Hindlimb muscle (tissue), 1 donor: ENCODE results near the gene FAM124A. TPM values are rescaled to one million over a fixed set of nuclear protein-coding genes. Genes with fewer than 3 reads are reported as not detected.

Experiments
- DNase-seq: peaks from one replicate; pipeline ENCODE4 v3.0.0-alpha.2; 2013
- polyA plus RNA-seq: library from polyadenylated mRNA; unstranded; fragments of 120-200 nt; gene quantifications from one replicate; pipeline ENCODE4 v1.2.1, GENCODE V29; 2013; ENCODE audit not compliant: insufficient read length

FAM124A gene
- polyA plus RNA-seq, 1 donor, result 2.2 TPM

DNA sequence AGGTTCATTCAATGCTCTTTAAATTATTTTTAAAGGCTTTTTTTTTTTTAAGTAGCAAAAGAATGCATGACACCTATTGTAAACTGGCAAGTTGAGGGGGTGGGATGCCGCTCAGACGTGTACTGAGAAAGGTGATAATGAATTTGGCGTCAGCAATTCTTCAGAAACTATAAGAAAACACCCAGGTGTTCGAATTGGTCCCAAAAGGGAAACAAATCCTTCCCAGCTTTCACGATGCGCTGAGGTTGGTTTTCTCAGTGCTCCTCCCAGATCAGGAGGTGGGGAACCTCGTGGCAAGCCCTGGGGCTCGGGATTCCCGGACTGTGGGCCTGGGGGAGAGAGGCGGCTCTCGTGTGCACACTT lies 543 bp upstream of the FAM124A start:
- no peak for DNase-seq

DNA sequence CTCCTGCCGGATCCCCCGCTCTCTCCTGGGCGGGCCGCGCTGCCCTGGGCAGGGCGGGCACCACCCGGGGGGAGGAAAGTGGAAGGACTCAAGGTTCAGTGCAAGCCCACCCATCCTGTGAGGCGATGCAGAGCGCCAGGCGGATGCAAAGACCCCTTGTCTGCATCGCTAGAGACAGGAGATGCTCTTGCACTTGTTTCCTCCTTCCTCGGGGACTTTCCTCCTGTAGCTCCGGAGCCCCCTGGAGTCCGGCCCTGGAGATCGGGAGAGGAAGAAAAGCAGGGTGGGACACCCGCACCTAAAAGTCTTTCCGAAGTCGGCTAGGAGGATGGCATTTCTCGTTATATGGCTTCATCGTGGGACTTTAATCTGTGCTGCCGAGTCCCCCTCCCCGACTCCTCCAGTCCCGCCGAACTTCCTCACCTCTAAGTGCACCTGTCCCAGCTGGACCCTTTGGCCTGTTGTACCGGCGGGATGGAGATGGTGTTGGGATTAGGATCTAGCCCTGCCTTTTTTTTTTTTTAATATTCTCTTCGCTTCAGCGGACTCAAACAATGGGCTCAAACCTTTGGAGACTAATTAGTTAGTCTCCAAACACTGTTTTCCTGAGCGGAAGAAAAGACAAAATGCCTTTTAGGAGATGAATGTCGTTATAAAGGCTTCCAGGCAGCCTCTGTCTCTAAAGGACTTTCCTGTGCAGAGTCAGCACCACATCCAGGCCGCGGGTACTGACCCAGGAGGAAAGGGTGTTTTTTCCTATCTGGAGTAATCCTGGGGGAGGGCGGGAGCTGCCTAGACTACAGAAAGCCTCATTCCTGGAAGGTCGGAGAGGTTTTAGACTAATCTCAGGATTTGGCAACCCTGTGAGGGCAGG lies 725 bp downstream of the FAM124A start:
- DNase-seq, result peak; percentile 28

DNA sequence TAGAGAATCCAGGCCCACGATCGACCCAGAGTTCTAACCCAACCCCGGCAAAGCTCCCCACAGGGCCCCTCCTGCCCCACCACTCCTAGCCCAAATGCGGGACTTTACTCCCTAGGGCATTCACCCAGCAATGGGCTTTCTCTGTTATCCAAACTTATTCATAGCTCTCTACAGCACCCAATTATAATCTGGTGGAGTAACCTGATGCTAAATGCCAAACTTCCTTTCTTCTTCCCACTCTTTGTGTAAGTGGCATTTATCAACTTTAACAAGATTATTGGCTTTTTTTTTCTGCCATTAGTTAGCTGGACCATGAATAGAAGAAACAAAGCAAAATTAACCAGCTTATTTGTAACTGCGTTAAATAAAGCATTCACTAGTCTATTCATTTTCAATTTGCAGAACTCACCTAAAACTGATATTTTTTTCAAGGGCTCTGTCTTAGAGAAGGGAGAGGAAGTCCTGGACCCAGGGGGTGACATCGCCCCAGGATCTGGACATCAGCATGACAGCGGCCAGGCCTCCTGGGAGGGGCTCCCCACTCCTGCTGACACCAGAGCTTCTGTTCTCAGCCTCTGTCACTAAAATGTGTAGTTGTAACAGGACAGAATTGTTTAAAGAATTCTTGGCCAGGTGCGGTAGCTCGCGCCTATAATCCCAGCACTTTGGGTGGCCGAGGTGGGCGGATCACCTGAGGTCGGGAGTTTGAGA lies 1.5 kb downstream of the FAM124A start:
- no peak for DNase-seq

DNA sequence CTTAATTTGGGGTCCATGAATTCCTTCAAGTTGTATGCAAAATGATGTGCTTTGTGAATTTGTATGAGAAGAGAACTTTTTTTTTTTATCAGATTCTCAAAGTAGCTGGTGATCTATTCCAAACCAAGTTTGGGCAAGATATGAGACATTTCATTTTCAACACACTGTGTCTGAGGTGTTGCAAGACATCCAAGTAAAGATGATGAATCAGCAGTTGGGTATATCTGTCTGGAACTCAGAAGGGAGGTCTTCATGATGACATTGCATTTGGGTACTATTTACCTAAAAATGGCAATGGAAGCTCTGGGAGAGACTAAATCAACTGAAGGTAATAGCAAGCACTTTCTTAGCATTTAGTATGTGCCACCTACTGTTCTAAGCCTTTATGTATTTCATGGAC lies 2.8 kb downstream of the FAM124A start:
- no peak for DNase-seq

DNA sequence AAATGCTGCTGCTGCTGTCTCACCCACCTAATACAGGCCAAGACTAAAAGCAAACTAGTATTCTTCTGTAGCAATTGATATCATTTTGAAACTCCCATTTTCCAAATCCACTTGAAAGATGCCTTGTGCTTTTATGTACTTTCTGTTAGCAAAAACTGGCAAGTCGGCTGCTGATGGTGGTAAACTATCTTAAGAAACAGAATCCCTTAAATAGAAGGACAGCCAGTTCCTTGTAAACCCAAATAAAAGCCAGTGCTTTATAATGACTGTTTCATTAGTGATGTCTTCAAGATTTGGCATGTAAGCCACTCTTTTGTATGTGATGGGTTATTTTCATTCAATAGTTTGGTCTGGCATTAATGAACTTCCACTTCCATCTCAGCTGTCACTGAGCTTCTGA lies 5.2 kb downstream of the FAM124A start:
- DNase-seq, result no peak

DNA sequence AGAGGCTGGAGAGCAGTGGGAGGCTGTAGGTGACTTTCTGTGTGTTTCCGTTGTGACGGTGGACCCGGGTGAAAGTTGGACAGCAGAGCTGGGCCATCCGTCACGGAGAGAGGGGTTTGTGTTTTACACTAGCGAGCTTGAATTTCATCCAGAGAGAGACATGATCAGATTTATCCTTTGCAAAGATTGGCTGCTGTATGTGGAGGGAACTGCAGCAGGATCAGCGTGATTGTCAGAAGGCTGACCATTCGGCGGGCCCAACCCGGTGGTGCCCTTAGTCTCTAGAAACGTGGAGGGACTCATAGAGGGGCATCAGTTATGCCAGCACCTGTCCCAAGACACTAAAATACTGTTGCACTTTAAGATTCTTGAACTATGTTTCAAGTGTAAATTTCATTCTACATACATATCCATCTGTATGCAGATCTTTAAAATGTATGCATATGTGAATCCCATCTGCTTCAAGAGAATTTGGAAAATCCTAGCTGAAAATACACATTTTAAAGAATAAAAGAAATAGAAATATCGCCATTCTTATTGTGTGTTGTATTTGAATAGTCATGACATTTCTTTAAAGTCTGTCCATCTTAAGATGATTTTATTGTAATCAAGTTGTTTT lies 7.0 kb downstream of the FAM124A start:
- DNase-seq, result no peak

DNA sequence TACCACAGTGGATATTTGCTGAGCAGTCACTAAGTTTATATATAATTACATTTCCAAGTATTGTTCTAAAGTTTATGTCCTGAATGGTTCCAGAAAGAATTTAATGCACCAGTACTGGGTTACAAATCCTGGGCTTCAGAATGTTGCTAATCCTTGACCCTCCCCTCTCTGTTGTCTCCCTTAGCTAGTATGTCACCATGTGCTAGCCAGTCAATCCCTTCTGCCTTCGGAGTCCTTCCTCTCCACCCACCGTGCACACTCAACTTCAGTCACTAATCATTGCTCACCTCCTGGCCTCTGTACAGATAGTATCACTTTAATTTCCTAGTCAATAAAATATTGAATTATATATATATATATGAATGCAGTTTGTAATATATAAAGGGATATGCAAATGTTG lies 7.5 kb downstream of the FAM124A start:
- DNase-seq, result no peak

DNA sequence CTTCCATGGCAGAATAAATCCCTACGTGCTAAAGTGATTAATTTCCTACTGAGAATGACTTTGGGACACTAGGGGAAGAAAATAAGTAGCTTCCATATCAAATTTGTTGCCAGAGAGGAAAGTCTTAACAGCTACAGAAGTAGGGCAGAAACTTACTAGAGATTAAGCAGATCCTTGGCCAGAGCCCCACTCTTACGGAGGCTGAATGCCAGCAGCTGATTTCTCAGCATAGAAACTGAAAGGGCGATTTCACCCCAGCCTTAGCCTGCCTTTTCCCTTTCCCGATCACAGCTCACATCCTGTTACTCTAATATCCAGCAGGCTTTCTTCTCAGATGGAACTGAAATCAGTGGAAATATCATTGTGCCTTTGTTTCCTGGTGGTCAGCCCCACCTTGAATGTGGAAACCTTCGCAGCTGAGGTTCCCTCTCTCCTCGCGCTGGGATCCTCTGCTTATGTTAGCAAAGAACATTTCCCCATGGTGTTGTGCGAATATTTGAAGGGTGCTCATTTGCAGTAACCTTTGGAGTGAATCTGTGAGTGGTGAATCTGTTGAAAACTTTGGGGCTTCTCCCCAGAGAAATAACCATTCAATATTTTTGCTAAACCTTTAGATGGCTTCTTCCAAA lies 8.4 kb downstream of the FAM124A start:
- DNase-seq, result peak; percentile 66

DNA sequence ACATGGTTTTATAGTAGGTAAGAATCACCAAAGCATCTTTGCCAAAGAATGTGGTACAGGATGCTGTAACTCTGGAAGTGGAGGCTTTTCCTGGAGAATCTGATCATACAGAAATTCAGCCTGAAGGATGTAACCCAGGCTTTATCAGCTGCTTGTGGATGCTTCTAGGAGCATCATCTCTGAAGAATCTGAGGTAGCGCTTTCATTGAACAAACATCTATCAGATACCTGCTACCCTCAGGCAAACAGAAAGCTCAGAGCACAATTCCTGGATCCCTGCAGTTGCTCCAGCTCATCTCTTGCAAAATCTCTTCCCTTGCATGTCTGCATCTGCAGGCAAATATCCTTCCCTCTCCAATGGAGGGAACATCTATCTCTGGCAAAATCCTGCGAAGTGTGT lies 9.3 kb downstream of the FAM124A start:
- no peak for DNase-seq

DNA sequence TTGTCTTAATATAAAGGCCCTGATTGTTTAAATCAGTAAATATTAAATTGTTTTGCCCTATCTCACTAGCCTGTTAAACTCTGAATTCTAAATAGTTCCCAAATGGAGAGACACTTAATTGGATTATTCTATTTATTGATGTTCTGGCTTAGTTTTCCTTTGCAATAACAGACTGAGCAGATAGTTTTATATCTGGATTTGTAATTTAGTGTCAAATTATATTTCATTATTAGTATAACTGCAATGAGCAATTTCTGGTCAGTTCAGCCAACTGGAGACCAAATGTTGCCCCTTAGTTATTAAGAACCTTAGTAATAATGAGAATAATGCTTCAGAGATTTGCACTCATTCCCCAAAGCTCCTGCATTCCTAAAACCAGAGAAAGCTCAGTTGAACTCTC lies 10.1 kb downstream of the FAM124A start:
- DNase-seq, result no peak

DNA sequence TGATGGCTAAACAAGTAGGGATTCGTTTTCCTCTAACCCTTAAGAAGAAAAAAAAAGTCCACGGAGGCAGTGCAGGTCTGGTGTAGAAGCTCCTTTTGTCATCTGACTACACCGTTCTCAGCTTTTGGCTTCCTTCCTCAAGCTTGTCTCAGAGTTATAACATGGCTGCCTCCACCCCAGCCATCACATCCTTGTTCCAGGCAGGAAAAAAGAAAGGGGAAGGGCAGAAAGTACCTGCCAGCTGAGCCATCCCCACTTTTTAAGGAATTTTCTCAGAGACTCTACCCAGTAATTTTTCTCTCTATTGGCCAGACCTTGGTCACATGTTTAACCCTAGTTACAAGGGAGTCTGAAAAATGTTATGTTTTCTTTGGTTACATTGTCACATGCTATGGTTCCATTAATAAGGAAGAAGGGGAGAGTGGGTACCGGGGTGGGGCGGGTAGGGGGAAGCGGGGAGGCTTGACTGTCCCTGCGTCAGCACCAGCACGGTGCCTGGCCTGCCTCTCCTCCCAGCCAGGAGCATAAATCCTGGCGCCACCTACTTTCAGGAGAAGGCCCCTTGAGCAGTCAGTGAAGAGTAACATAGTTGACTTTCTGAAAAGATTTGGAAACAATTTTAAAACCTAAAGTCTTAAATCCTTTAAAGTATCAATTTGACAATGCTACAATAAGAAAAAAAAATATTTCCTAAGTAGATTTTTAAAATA lies 11.1 kb downstream of the FAM124A start:
- no peak for DNase-seq

DNA sequence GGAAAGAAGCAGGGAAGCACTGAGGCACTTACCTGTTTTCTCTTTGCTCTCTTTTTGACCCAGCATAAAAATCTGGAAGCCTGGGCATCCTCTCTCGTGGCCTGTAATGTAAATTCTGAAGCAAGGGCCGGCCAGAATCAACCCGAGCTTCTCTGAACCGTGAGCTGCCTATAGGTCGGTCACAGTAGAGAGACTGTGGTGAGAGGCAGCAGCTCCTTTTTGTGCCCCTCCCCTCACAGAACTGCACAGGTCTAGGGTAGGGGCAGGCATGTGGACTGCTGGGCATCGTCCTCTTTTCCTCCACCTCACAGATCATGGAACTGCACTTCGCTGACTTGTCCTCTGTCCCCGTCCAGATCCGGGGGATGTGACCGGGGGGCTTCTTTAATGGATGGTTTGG lies 12.5 kb downstream of the FAM124A start:
- no peak for DNase-seq

DNA sequence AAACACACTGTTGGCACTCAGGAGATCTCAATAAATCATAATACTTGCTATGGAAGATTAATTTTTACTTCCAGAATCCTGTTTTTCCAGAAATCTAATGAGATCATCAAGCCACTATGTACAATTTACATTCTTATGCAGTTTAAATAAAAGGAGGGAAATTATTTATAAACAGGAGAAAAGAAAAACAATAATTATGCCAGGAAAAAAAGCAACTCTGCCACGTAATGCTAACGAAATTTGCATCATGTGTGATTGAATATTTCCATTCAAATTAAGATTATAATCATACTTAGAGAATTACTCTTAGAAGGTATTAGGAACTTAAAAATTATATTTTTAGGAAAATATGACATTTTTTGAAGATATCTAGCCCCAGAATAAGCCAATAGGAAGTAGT lies 13.0 kb downstream of the FAM124A start:
- no peak for DNase-seq

DNA sequence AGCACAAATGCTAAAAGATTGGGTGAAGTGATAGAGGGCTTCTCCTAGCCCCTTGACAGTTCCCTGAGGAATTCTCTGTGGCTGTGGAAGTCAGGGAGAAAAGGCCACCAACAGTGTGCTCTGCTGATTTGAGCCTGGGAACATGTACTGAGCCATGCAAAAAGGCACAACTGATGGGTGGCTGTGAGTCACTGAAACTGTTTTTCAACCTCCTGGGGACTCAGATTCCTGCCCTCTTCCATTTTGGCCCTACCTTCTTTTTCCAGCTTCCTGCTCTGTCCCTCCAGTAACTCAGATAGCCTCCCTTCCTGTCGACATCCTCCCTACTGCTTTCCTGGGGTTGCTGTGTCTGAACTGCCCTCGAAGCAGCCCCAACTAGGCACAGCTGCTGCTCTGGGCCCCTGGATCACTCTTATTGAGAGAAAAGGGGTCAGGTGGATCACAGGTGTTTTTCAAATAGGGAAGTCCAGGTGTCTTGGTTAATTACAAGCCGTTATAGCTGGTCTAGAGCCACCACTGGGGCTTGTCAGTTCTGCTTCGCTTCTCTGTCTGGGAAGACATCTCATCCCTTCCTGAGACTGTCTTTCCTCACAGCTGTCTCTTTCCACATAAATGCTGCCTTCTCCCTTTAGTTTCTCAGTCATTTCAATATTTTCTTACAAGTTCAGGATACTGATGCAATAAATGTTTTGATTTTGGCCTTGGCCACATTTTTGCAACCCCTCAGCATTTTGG lies 13.7 kb downstream of the FAM124A start:
- no peak for DNase-seq

DNA sequence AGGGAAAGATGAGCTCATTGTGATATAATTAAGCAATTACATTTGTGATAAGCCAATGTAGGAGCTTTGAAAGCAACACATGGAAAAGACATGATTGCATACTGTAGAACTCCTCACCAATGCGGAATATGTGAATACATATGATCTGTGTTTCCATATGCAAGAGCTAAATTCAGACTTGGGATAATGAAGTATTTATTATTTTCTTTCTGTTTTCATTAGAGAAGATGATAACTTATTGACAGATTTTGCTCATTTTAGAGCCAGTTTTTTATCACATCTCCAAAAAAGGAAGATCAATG lies 14.2 kb downstream of the FAM124A start:
- DNase-seq, result no peak

DNA sequence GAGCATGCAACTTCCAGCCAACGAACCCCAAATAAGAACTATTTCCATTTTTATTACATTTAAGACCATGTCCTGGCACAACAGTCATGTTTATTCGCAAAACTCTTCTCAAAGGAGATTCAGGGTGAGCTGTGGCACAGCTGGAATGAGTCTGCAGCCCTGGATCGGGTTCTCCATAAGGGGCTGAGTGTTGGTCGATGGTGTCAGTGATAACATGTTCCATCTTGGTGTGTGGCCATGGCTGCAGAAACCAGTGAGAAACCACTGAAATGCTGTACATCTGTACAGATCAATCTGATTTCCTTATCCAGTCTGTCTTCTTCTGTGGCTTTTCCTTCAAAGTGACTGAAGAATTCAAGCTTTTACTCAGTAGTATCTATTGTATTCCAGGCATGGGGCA lies 15.2 kb downstream of the FAM124A start:
- no peak for DNase-seq

DNA sequence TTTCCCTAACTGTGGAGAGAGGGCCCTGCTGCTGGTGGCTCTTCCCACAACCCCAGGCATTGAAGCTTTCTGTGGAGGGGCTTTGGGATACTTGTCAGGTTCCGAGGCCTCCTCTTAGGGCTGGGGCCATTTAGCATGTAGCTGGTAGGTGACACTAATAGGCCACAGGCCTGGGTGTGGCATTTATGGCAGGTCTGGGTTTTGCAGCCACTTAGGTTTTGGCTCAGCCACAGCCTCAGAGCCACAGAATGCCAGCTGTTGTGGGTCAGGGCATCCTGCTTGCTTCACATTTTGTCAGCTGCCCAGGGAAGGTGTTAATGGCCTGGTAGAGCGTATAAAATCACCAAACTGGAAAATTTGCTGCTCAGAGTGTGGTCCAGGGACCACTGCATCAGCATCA lies 15.7 kb downstream of the FAM124A start:
- DNase-seq, result no peak

DNA sequence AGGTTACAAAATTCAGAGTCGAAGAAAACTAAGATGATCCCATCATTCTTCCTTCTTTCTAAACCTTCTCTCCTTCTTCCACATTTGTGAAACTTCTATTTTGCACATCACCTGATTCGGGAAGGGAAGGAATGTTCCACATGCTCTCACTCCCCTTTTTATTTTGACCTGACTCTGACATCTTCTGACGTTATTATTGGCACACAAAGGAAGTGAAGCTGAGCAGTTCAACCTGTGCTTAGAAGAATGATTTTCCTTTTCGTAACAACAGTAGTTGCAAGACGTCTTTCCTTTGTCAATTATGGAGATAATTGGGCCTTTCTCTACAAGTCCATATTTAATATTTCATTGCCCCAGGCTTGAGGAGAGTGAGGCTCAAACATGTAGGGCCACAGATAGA lies 18.0 kb downstream of the FAM124A start:
- DNase-seq, result no peak

DNA sequence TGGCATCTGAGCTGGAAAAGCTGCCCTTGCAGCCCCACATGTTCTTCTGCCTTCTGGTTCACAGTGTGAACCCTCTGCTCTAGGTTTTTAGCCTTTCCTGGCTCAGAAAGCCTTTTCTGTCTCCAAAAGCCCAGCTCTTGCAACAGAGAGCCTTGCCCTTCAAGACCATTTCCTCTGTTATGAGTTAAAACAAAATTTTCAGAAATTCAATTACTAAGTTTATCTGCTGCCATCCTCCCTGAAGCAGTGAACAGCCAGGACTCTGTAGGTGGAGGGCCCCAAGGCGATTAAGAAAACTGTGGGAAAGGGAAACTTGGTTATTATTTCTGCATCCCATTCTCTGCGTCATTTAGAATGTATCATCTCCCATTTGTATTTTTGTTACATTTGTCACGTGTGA lies 18.8 kb downstream of the FAM124A start:
- DNase-seq, result no peak

DNA sequence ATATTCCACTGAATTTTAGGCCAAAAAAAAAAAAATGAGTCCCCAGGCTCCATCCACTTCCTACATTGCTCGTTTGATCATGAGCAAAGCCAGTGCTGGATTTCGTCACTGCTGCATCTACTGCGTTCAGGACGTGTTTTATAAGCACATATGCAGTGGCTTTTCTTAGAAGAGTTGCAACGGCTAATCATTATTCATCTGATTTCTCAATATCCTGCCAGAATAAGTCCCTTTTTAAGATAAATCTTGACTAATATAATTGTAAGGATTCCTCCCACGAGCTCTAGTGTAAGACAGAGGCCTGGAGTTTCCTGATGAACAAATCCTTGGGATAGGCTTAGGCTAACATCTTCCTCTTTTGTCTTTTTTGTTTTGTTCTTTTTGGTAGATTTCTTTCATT lies 19.5 kb downstream of the FAM124A start:
- no peak for DNase-seq

DNA sequence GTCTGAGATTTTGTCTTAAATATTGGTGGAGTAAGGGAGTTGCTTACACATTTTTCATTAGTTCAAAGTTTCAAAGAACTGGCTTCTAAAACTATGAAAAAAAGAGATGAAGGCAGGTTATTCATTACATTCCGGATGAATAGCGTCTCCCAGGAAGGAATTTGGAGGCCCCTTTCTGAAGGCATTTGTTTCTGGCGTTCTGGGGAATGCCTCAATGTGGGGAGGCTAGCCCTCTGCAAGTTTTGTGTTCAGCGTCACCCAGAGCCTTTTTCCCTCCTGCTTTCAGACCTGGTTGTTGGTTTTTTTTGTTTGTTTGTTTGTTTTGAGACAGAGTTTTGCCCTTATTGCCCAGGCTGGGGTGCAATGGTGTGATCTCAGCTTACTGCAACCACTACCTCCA lies 21.0 kb downstream of the FAM124A start:
- DNase-seq, result no peak

DNA sequence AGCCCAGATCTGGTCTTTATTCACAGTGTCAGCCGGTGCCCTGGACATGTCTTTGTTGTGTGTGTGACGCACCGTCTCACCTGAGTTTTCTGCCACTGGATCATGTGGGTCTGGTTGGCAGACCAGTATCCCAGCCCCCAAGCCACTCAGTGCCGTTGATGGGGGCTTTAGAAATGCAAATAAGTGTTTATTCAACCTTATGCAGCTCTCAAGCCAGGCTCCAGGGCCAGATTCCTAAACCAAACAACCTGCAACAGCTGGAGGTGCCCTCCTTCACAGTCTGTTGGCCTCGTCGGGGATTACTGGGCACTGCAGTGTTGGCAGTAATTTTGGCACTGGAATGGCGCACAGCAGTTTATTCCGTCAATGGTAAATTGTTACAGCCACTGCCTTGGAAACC lies 21.6 kb downstream of the FAM124A start:
- no peak for DNase-seq
